GM10266 (cell line): Measurements from ENCODE around the gene CADPS2.

Experiments used
- DNase-seq: peaks from one replicate; pipeline ENCODE4 v3.0.0; 2012; ENCODE audit errors: extremely low spot score
- TF ChIP-seq, protein P1 (sequence below): IDR thresholded peaks from 2 replicates; pipeline ENCODE4 v1.5.1; 2012; ENCODE audit warnings: mild to moderate bottlenecking, low read depth; ENCODE audit not compliant: control insufficient read depth, insufficient read depth; ENCODE audit errors: missing control alignments

Gene CADPS2

DNA sequence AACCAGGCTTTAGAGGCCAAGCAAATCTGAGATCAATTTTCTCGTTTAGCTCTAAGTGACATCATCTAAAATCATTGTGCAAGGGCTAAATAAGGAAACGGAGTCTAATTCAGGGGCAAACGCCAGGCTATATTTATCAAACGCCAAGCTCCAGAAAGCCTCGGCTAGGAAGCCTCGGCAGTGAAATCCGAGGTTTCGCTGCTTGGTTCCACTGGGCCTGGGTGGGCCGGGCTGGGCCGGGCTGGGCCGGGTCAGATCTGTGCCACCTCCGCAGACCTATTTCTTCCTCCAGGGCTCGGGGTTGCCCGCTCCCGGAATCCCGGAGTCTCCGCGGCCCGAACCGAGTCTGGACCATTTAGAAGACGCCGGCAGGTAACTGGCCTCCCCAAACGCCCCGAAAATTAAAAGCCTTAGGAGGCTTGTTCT is 581.3 kb downstream of the CADPS2 start:
- TF ChIP-seq, protein P1, sequence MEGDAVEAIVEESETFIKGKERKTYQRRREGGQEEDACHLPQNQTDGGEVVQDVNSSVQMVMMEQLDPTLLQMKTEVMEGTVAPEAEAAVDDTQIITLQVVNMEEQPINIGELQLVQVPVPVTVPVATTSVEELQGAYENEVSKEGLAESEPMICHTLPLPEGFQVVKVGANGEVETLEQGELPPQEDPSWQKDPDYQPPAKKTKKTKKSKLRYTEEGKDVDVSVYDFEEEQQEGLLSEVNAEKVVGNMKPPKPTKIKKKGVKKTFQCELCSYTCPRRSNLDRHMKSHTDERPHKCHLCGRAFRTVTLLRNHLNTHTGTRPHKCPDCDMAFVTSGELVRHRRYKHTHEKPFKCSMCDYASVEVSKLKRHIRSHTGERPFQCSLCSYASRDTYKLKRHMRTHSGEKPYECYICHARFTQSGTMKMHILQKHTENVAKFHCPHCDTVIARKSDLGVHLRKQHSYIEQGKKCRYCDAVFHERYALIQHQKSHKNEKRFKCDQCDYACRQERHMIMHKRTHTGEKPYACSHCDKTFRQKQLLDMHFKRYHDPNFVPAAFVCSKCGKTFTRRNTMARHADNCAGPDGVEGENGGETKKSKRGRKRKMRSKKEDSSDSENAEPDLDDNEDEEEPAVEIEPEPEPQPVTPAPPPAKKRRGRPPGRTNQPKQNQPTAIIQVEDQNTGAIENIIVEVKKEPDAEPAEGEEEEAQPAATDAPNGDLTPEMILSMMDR, result no peak

DNA sequence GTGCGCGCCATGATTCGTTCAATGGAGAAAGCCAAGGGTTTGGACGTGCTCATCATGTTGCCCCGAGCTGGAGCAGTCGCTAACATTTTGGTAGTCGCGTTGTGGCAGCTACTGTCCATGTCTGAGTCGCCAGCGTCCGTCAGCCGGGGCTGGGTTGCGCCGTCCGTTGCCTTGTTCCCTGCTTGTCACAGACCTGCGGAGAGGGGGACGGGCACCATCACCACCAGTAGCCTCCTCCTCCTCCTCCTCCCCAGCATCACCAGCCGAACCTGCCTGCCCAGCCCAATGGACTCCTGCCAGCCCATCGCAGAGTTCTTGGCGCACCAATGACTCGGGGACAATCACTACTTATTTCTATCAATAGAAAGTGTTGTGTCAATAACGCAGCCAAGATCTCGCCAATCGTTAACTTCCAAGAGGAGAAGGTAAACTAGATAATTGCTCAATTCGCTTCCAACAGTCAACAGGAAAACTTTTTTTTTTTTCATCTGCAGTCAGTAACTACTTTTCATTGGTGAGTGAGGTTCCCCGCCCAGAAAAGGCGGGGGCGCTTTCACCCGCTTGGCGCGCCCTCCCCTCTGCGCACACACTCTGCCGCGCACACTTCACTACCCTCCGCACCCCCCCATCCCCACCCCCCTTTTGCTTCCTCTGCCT is 581.8 kb downstream of the CADPS2 start, which contains the start of gene FEZF1:
Gene FEZF1, minus strand, starts transcription at position 432 of the 657 bp plus-strand sequence. Its CDS starts 313 bp downstream, at position 119.
- TF ChIP-seq, protein P1, result no peak
- DNase-seq, result no peak

More for the DNA sequence above, 581.3 kb downstream of the CADPS2 start:
- no peak for DNase-seq

DNA sequence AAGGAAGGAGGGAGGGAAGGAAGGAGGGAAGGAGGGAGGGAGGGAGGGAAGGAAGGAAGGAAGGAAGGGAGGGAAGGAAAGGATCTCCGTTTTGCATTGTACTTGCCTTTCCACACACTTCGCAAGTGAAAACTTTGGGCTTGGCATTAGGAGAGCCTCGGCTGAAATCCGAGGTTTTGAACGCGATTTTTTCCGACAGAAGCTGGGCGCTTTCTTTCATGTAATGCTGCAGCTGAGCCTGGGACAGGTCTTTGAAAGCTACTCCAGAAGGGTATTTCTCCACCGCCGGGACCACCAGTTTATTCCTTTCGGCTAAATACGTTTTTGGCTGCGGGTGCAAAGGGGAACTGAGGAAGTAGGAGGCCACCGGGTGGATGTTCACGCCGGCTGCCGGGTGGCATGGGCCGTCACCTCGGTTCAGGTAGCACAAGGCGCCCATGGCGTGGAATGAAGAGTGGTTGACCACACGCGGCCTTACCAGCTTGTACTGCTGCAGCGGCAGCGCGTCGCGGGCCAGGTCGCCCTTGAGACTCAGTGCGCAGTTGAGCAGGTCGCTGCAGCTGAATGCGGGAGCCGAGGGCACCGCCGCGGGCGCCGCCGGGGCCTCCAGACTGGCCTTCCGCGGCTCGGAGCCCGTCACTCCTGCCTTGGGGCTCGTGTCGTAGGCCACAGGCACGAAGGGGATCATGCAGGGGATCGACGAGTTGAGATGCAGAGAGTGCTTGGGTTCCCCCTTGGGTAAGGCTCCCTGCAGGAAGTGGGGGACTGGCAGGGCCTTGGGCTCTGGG is 582.5 kb downstream of the CADPS2 start:
- DNase-seq, result no peak
- TF ChIP-seq, protein P1, result no peak

DNA sequence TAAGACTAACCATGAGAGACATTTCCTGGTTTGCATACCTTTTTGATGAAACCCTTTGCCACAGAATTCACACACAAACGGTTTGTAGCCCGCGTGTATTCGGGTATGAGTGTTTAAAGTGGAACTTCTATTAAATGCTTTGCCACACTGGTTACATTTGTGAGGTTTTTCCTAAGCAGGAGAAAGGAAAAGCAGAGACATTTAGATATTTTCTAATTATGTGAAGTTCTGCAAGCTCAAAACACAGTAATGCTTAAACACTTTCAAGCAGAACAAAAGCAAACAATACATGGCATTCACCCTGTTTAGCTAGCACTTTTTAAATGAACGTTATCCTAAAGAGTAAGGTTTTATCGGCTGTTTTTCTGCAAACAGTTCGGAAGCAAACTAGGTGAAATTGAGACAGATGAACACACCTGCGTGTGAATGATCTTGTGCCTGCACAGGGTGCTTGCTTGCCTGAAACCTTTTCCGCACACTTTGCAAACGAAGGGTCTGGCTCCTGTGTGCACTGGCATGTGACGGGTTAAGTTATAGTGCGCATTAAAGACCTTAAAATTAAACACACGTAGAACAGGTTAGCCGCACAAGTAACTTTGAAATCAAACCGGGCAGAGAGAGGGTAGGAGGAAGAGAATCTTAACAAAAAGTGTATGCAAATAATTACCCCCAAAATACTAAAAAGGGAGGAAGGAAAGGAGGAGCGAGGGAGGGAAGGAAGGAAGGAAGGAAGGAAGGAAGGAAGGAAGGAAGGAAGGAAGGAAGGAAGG is 583.3 kb downstream of the CADPS2 start:
- DNase-seq, result no peak
- TF ChIP-seq, protein P1, result no peak

DNA sequence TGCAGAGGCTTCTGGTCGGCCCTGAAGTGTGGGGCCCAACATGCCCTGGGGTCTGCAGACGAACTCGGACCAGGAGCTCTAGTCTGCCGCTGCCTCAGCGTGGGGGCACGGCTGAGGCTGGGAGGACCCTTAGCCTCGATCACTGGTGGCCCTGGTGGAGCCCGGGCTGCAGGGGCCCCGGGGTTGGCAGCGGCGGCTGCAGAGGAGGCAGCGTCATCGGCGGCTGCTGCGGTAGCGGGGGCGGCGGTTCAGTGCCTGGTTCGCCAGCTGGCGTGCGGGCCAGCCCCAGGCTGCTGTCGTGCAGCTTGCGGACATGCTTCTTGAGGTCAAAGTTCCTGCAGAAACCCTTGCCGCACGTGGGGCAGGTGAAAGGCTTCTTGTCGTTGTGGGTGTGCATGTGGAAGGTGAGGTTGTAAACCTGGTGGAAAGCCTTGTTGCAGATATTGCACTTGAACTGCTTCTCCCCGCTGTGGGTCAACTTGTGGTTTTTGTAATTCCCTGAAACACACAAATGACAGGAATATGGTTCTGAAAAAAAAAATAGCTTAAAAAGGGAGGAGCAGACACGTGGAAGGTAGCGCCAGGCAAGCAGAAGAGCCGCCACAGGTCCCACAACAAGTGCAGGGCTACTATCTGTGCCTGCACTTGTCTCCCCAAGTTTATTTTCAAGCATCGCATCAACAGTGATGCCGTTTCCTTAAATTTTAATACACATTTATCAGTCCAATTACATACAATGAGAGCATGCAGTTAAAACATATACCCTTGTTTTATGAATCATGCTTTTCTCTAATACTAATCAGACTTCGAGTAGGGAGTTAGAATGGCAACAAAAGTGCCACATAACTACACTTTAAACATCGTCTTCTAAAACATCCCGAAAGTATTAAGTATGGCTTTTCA is 584.2 kb downstream of the CADPS2 start:
- TF ChIP-seq, protein P1, result no peak

DNA sequence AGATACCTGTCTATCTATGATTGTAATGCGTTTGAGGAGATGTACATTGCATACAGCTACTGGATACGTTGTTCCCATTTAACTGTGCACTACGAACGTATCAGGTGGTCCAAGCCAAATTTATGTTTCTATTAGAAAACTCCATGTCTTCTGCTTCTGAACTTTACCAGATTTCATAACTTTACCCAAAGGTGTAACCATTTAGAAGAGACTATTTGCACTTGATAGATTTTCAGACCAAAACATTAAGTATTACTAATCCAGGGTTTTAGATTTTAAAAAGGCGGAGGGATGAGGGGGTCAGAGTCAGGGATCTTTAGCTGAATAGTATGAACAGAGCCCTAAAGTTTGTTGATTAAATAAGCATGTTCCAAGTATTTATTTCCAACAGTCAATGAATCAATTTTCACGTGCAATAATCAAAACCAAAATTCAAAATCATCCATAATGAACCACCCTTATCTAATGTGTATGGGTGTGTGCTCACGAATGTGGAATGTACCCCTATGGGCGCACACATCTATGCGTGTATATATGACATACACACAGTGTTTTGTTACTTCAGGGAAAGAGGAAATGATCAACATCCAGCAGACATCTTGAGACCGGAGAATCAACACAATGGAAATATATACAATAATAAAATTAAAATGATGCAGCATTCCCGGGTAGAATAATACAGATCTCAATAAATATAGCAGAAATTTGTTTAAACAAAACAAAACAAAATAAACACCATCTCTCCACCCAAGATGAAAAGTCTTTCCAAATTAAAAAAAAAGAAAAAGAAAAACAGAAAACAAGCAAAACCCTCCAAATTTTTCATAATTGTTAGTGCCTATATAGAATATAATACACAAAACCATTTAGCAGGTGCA is 585.1 kb downstream of the CADPS2 start:
- DNase-seq, result no peak
- TF ChIP-seq, protein P1, result no peak

More for the DNA sequence above, 584.2 kb downstream of the CADPS2 start:
- no peak for DNase-seq
